NCI-H1417 treated with DMSO at 0.1 percent for 48 hours (cell line): ENCODE data around the gene OPRL1.
"Not testable (repeated sequence)": the region's sequence is repeated elsewhere in the genome, so short reads cannot be mapped to it uniquely, and the experiment has no call there.

ENCODE experiments used
- DNase-seq: peaks from one replicate; lab custom pipeline; 2025; lab: John Stamatoyannopoulos, UW

OPRL1 gene

GRCh38 chr20:64087226-64087825 lies 7.4 kb downstream of the OPRL1 start:
- not testable (repeated sequence) for DNase-seq

GRCh38 chr20:64088586-64088985 lies 8.7 kb downstream of the OPRL1 start:
- not testable (repeated sequence) for DNase-seq

- DNase-seq = no peak
Measured at GRCh38 chr20:64090165-64090564, 10.3 kb downstream of the OPRL1 start.

GRCh38 chr20:64091340-64091739 lies 11.5 kb downstream of the OPRL1 start:
- DNase-seq = no peak

- no peak for DNase-seq
Measured at GRCh38 chr20:64091770-64092169, 11.9 kb downstream of the OPRL1 start.

- DNase-seq = no peak
Measured at GRCh38 chr20:64092258-64093012, 12.6 kb downstream of the OPRL1 start.

GRCh38 chr20:64093013-64093503 lies 13.2 kb downstream of the OPRL1 start:
- no peak for DNase-seq

GRCh38 chr20:64095455-64095854 lies 15.6 kb downstream of the OPRL1 start:
- no peak for DNase-seq

GRCh38 chr20:64095927-64096326 lies 16.0 kb downstream of the OPRL1 start:
- DNase-seq = no peak

GRCh38 chr20:64096535-64096934 lies 16.7 kb downstream of the OPRL1 start:
- DNase-seq = no peak

GRCh38 chr20:64098471-64099013 lies 18.7 kb downstream of the OPRL1 start:
- no peak for DNase-seq

GRCh38 chr20:64099086-64099786 lies 19.4 kb downstream of the OPRL1 start:
- DNase-seq = no peak

- DNase-seq = no peak
Measured at GRCh38 chr20:64099880-64100565, 20.1 kb downstream of the OPRL1 start.

- no peak for DNase-seq
Measured at GRCh38 chr20:64100566-64100888, 20.6 kb downstream of the OPRL1 start.

- no peak for DNase-seq
Measured at GRCh38 chr20:64100946-64101688, 21.2 kb downstream of the OPRL1 start.

- no peak for DNase-seq
Measured at GRCh38 chr20:64101731-64102621, 22.1 kb downstream of the OPRL1 start.

- peak; percentile 55 for DNase-seq
Measured at GRCh38 chr20:64102647-64103354, 22.9 kb downstream of the OPRL1 start.

- no peak for DNase-seq
Measured at GRCh38 chr20:64103871-64104666, 24.2 kb downstream of the OPRL1 start.
